CD14-positive monocyte (primary cell): ENCODE results near the gene NUDCD3. TPM values are rescaled to one million over a fixed set of nuclear protein-coding genes. Genes with fewer than 3 reads are reported as not detected.

Experiments used
- DNase-seq, 3 donors: peaks; one replicate each; pipeline ENCODE4 v3.0.0-alpha.2; 2011 to 2022
- H2AFZ ChIP-seq: 2 replicates; pipeline ENCODE4 v1.6.0; 2012; ENCODE audit warnings: mild to moderate bottlenecking, low read depth, low read length, inconsistent platforms; ENCODE audit not compliant: insufficient read depth, poor library complexity, severe bottlenecking
- H3K27ac ChIP-seq, 2 donors: 1 replicate in 1 of 2; 2 replicates in 1 of 2; pipeline ENCODE4 v1.5.1; 2012 to 2013; ENCODE audit warnings: low read length in 2 of 2, control low read depth in 1 of 2, inconsistent platforms in 1 of 2, low read depth in 1 of 2, mild to moderate bottlenecking in 1 of 2
- H3K27me3 ChIP-seq, 2 donors: one replicate each; pipeline versions ENCODE4 v1.6.0 to v1.6.1; 2011 to 2013; ENCODE audit warnings: low read length in 2 of 2; ENCODE audit not compliant: control insufficient read depth in 2 of 2, insufficient read depth in 2 of 2
- H3K36me3 ChIP-seq, 2 donors: replicated peaks in 1 of 2; 1 replicate in 1 of 2; 2 replicates in 1 of 2; pipeline versions ENCODE4 v1.5.1 to v1.6.1; 2012 to 2013; ENCODE audit warnings: low read length in 2 of 2, control low read depth in 1 of 2, inconsistent platforms in 1 of 2, mild to moderate bottlenecking in 1 of 2; ENCODE audit not compliant: insufficient read depth in 2 of 2, control insufficient read depth in 1 of 2
- H3K4me1 ChIP-seq, 2 donors: 1 replicate in 1 of 2; 2 replicates in 1 of 2; pipeline versions ENCODE4 v1.5.1 to v1.6.1; 2012 to 2013; ENCODE audit warnings: low read length in 2 of 2, control low read depth in 1 of 2, inconsistent platforms in 1 of 2, mild to moderate bottlenecking in 1 of 2, moderate library complexity in 1 of 2; ENCODE audit not compliant: insufficient read depth in 2 of 2, control insufficient read depth in 1 of 2
- H3K4me2 ChIP-seq: replicated peaks from 2 replicates; pipeline ENCODE3; 2012; ENCODE audit warnings: low read length, moderate library complexity, mild to moderate bottlenecking; ENCODE audit not compliant: poor library complexity, severe bottlenecking; ENCODE audit errors: extremely low read depth
- H3K4me3 ChIP-seq, 3 experiments: fragments of 200-600 bp in 1 of 3; sonication (generic) in 1 of 3; replicated peaks in 1 of 3; 1 replicate in 2 of 3; 2 replicates in 1 of 3; pipeline ENCODE4 v1.5.1; 2011 to 2013; ENCODE audit warnings: low read length in 3 of 3, mild to moderate bottlenecking in 3 of 3, control low read depth in 2 of 3, low read depth in 2 of 3, inconsistent platforms in 1 of 3, moderate library complexity in 1 of 3
- H3K79me2 ChIP-seq: 2 replicates; pipeline ENCODE4 v1.6.0; 2012; ENCODE audit warnings: mild to moderate bottlenecking, control low read depth, inconsistent platforms, low read length, moderate library complexity; ENCODE audit not compliant: insufficient read depth
- H3K9ac ChIP-seq: 2 replicates; pipeline ENCODE4 v1.6.0; 2017; ENCODE audit warnings: low read length, mild to moderate bottlenecking; ENCODE audit not compliant: insufficient read depth, poor library complexity, severe bottlenecking
- H3K9me3 ChIP-seq, 2 donors: replicated peaks in 1 of 2; 1 replicate in 1 of 2; 2 replicates in 1 of 2; pipeline versions ENCODE4 v1.5.1 to v1.6.1; 2012 to 2013; ENCODE audit warnings: low read length in 2 of 2, control low read depth in 1 of 2; ENCODE audit not compliant: control insufficient read depth in 1 of 2, insufficient read depth in 1 of 2
- H4K20me1 ChIP-seq: 2 replicates; pipeline ENCODE4 v1.6.0; 2012; ENCODE audit warnings: mild to moderate bottlenecking, low read length, control low read depth, moderate library complexity; ENCODE audit not compliant: insufficient read depth
- H3K27ac Mint-ChIP-seq, 7 donors: one replicate each; pipeline ENCODE4 v1.8.0; 2020; ENCODE audit warnings: mild to moderate bottlenecking in 7 of 7, mixed read lengths in 7 of 7, moderate library complexity in 6 of 7, inconsistent platforms in 2 of 7
- H3K27me3 Mint-ChIP-seq, 3 donors: one replicate each; pipeline ENCODE4 v1.8.0; 2021 to 2022; ENCODE audit warnings: low read depth in 3 of 3, mild to moderate bottlenecking in 3 of 3, mixed read lengths in 3 of 3, moderate library complexity in 3 of 3, inconsistent platforms in 1 of 3
- H3K36me3 Mint-ChIP-seq, 2 donors: one replicate each; pipeline ENCODE4 v1.8.0; 2020; ENCODE audit warnings: mixed read lengths in 2 of 2, inconsistent platforms in 1 of 2, mild to moderate bottlenecking in 1 of 2
- H3K4me1 Mint-ChIP-seq: one replicate; pipeline ENCODE4 v1.8.0; 2020; ENCODE audit warnings: mild to moderate bottlenecking, mixed read lengths
- H3K4me3 Mint-ChIP-seq, 2 donors: one replicate each; pipeline ENCODE4 v1.8.0; 2020; ENCODE audit warnings: mild to moderate bottlenecking in 2 of 2, mixed read lengths in 2 of 2, moderate library complexity in 1 of 2
- H3K9me3 Mint-ChIP-seq, 7 donors: one replicate each; pipeline ENCODE4 v1.8.0; 2020 to 2022; ENCODE audit warnings: mixed read lengths in 7 of 7, mild to moderate bottlenecking in 6 of 7, moderate library complexity in 6 of 7, inconsistent platforms in 2 of 7
- WGBS: methylation state at CpG from one replicate; pipeline ENCODE4 v1.1.5; 2013; ENCODE audit warnings: missing lambda C conversion rate; ENCODE audit not compliant: insufficient coverage; 5-methylcytosine and 5-hydroxymethylcytosine counted together
- intact Hi-C, 2 donors: fragments of 100-400 bp; cut with micrococcal nuclease; formaldehyde crosslinking; loops; one replicate each; pipeline versions ENCODE4 v1.15.0 to v1.15.1; 2023
- polyA plus RNA-seq, 3 donors: library from polyadenylated mRNA; depleted of rRNA in 1 of 3; unstranded in 2 of 3; stranded (reverse) in 1 of 3; fragments of 300-500 nt in 2 of 3; fragments of >200 nt in 1 of 3; fragmentation: Illumina TruSeq in 2 of 3; gene quantifications; 1 replicate in 2 of 3; 2 replicates in 1 of 3; pipeline ENCODE4 v1.2.3, GENCODE V29; 2012 to 2021
- TF ChIP-seq, protein P1 (sequence below): fragments of 200-600 bp; IDR thresholded peaks from one replicate; pipeline ENCODE4 v1.8.0; 2022; ENCODE audit warnings: antibody characterized with exemption, mild to moderate bottlenecking

The NUDCD3 gene
- polyA plus RNA-seq, 3 donors, result 13.6 to 26.5 (median 21.6) TPM

DNA sequence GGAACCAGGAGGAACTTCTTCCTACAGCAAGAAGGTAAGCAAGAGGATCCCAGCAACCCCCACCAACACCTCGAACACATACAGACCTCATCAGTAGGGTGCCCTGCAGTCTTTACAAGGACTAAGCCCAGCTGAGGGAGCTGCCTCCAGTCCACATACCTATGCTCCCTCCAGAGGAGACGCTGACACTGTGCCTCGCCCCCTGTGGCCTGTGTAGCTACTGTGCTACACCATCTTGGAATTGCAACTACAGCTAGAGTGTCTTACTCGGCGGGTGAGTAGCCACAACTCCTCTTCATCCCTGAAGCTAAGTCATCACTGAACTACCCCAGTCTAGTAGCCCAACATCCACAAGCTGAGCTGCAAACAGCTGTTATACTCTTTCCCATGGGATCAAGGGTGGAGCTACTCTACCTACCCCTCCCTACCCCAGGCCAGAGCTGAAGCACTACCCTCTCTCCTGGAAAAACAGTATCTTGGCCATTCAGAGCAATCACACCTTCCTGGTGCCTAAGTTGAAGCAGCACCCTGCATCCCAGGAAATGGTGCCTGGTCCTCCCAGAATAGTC lies 122.9 kb downstream of the NUDCD3 start:
- DNase-seq, result no peak
- Histone ChIP-seq H3K9ac (no peak overlapping the region), H3K36me3 (no peaks in the 10 kb centered on the region), H3K27ac (no peak overlapping the region), H3K4me1 (no peaks in the 10 kb centered on the region), H3K9me3 (no peaks in the 10 kb centered on the region), H4K20me1 (no peaks in the 10 kb centered on the region), H3K4me2 (no peak overlapping the region), H3K79me2 (no peaks in the 10 kb centered on the region), H3K4me3 (no peak overlapping the region), H3K27me3 (peaks cover 0 to 6% of the 10 kb centered on the region in 2 donors), H2AFZ (no peak overlapping the region)
- Mint-ChIP-seq H3K36me3 (no peaks in the 10 kb centered on the region), H3K9me3 (peaks cover 0 to 7% (median 2%) of the 10 kb centered on the region in 7 donors), H3K4me3 (no peak overlapping the region), H3K4me1 (peaks cover 4% of the 10 kb centered on the region), H3K27me3 (peaks cover 23 to 52% (median 44%) of the 10 kb centered on the region in 3 donors), H3K27ac (peak overlapping the region in 1 of 7 donors; percentile 4)
- intact Hi-C loops, result no loop called here
- TF ChIP-seq, protein P1, sequence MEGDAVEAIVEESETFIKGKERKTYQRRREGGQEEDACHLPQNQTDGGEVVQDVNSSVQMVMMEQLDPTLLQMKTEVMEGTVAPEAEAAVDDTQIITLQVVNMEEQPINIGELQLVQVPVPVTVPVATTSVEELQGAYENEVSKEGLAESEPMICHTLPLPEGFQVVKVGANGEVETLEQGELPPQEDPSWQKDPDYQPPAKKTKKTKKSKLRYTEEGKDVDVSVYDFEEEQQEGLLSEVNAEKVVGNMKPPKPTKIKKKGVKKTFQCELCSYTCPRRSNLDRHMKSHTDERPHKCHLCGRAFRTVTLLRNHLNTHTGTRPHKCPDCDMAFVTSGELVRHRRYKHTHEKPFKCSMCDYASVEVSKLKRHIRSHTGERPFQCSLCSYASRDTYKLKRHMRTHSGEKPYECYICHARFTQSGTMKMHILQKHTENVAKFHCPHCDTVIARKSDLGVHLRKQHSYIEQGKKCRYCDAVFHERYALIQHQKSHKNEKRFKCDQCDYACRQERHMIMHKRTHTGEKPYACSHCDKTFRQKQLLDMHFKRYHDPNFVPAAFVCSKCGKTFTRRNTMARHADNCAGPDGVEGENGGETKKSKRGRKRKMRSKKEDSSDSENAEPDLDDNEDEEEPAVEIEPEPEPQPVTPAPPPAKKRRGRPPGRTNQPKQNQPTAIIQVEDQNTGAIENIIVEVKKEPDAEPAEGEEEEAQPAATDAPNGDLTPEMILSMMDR, result no peak
- WGBS, result 95% methylated on average over 5 of the region's 5 CpGs

DNA sequence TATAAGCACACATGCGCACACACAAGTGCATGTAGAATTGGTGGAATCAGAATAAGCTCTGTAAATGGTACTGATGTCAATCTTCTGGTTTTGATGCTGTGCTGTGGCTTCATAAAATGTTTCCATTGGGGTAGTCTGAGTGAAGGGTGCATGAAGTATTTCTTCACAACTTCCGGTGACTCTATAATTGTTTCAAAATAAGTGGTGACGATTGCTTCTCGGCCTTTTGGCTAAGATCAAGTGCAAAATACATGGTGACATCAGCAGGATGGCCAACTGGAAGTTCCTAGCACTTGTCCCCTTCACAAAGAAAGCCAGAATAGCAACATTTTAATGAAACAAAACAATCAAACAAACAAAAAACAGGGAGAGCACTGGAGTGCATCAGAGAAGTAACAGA lies 123.5 kb downstream of the NUDCD3 start:
- H3K36me3 Mint-ChIP-seq, result no peaks in the 10 kb centered on the region
- H3K27me3 Mint-ChIP-seq, result peaks cover 23 to 58% (median 43%) of the 10 kb centered on the region in 3 donors
- no peak for DNase-seq
- intact Hi-C loops, result no loop called here
- no peak overlapping the region for H3K9ac ChIP-seq
- H3K27ac Mint-ChIP-seq, result no peak overlapping the region
- peaks cover 4% of the 10 kb centered on the region for H3K4me1 Mint-ChIP-seq
- no peak overlapping the region for H3K4me3 ChIP-seq
- H2AFZ ChIP-seq, result no peak overlapping the region
- H3K79me2 ChIP-seq, result no peaks in the 10 kb centered on the region
- 83% methylated on average over 2 of the region's 4 CpGs for WGBS
- H3K36me3 ChIP-seq, result no peaks in the 10 kb centered on the region
- H3K4me2 ChIP-seq, result no peak overlapping the region
- no peaks in the 10 kb centered on the region for H3K9me3 ChIP-seq
- no peak overlapping the region for H3K27ac ChIP-seq
- TF ChIP-seq, protein P1, result no peak
- H3K4me3 Mint-ChIP-seq, result no peak overlapping the region
- no peaks in the 10 kb centered on the region for H4K20me1 ChIP-seq
- H3K27me3 ChIP-seq, result peaks cover 0 to 8% of the 10 kb centered on the region in 2 donors
- H3K9me3 Mint-ChIP-seq, result peaks cover 0 to 9% (median 3%) of the 10 kb centered on the region in 7 donors
- H3K4me1 ChIP-seq, result no peaks in the 10 kb centered on the region
